Thyroid gland (tissue), 4 donors: Measurements from ENCODE around the gene CIPC. TPM values are rescaled to one million over a fixed set of nuclear protein-coding genes. Genes with fewer than 3 reads are reported as not detected.

ENCODE experiments used
- DNase-seq, 2 donors: peaks; one replicate each; pipeline ENCODE4 v3.0.0-alpha.2; 2019
- H3K27ac ChIP-seq, 3 donors: fragments of 200-600 bp; sonication (generic); 1 replicate in 2 of 3; 2 replicates in 1 of 3; pipeline ENCODE4 v1.5.1; 2016 to 2019; ENCODE audit warnings: mild to moderate bottlenecking in 1 of 3, moderate library complexity in 1 of 3
- H3K27me3 ChIP-seq: fragments of 200-600 bp; sonication (generic); one replicate; pipeline ENCODE4 v1.5.1; 2019
- H3K36me3 ChIP-seq, 2 donors: fragments of 200-600 bp; sonication (generic); one replicate each; pipeline ENCODE4 v1.5.1; 2016 to 2019
- H3K4me1 ChIP-seq, 2 donors: fragments of 200-600 bp; sonication (generic); one replicate each; pipeline ENCODE4 v1.5.1; 2017 to 2019
- H3K4me3 ChIP-seq, 3 donors: fragments of 200-600 bp; sonication (generic); replicated peaks in 1 of 3; 1 replicate in 2 of 3; 2 replicates in 1 of 3; pipeline ENCODE4 v1.5.1; 2016; ENCODE audit warnings: mild to moderate bottlenecking in 1 of 3
- H3K9me3 ChIP-seq: fragments of 200-600 bp; sonication (generic); one replicate; pipeline ENCODE4 v1.5.1; 2017
- POLR2A ChIP-seq, 2 donors: fragments of 450-650 bp; IDR thresholded peaks; one replicate each; pipeline ENCODE4 v1.6.1; 2017; ENCODE audit warnings: antibody characterized with exemption in 2 of 2, mild to moderate bottlenecking in 2 of 2, moderate library complexity in 1 of 2
- WGBS, 2 donors: methylation state at CpG; one replicate each; pipeline ENCODE4 v1.1.5; 2017; 5-methylcytosine and 5-hydroxymethylcytosine counted together
- intact Hi-C: fragments of 100-400 bp; cut with DNase I; formaldehyde crosslinking; loops from one replicate; pipeline ENCODE4 v1.15.1; 2023
- total RNA-seq, 4 donors: library from RNA; depleted of rRNA; stranded (reverse); fragments of >200 nt; gene quantifications; one replicate each; pipeline ENCODE4 v1.2.3, GENCODE V29; 2016
- TF ChIP-seq, protein P1 (sequence below), 6 experiments: fragments of 200-600 bp in 3 of 6; fragments of 450-650 bp in 3 of 6; sonication (generic) in 3 of 6; IDR thresholded peaks; one replicate each; pipeline ENCODE4 v1.5.1; 2016 to 2019; ENCODE audit warnings: antibody characterized with exemption in 6 of 6, mild to moderate bottlenecking in 2 of 6, inconsistent platforms in 1 of 6, moderate library complexity in 1 of 6

Gene CIPC
- total RNA-seq, 4 donors from 2014 or later = 37.6 to 59.5 (median 44.6) TPM

DNA sequence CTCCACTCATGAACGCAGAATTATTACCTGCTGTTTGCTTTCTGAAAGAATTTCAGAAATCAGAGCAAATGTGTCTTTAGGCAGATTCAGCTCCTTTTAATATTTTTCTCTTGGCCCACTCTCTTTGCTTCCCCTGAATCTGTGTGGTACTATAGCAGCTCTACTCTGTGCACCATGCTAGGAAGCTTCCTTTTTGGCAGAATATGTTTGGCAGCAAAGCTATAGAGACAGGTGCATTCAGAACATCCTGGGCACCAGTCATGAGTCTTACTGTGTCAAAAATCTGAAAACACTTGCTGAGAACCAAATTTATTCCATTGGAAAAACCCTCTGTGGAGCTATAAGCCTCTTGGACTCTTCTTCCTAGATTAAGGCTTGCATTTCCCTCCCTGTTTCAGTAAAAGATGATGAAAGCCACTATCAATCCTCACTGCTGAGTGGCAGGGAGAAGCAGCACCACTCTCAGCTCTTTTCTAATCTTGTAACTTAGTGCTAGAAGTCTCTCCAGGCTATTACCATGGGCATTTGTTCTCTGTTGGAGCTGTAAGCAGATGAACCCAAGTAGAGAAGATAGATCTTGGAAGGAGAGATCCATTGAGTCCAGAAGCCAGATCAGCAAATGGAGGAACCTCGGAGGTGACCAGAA, 18.2 kb downstream of the CIPC start:
- H3K4me3 ChIP-seq = no peak overlapping the region
- no peaks in the 10 kb centered on the region for H3K9me3 ChIP-seq
- TF ChIP-seq POLR2A (IDR thresholded peaks at IDR 0.05) = no peak
- TF ChIP-seq, protein P1, sequence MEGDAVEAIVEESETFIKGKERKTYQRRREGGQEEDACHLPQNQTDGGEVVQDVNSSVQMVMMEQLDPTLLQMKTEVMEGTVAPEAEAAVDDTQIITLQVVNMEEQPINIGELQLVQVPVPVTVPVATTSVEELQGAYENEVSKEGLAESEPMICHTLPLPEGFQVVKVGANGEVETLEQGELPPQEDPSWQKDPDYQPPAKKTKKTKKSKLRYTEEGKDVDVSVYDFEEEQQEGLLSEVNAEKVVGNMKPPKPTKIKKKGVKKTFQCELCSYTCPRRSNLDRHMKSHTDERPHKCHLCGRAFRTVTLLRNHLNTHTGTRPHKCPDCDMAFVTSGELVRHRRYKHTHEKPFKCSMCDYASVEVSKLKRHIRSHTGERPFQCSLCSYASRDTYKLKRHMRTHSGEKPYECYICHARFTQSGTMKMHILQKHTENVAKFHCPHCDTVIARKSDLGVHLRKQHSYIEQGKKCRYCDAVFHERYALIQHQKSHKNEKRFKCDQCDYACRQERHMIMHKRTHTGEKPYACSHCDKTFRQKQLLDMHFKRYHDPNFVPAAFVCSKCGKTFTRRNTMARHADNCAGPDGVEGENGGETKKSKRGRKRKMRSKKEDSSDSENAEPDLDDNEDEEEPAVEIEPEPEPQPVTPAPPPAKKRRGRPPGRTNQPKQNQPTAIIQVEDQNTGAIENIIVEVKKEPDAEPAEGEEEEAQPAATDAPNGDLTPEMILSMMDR (IDR thresholded peaks at IDR 0.05) = no peak
- H3K36me3 ChIP-seq = peaks cover 20 to 22% of the 10 kb centered on the region in 2 donors
- DNase-seq = no peak
- intact Hi-C loops = no loop called here
- H3K27ac ChIP-seq = no peak overlapping the region
- 97 to 100% methylated on average over 2 of the region's 2 CpGs for WGBS, 2 donors
- no peaks in the 10 kb centered on the region for H3K27me3 ChIP-seq
- peaks cover 8 to 19% of the 10 kb centered on the region in 2 donors for H3K4me1 ChIP-seq

DNA sequence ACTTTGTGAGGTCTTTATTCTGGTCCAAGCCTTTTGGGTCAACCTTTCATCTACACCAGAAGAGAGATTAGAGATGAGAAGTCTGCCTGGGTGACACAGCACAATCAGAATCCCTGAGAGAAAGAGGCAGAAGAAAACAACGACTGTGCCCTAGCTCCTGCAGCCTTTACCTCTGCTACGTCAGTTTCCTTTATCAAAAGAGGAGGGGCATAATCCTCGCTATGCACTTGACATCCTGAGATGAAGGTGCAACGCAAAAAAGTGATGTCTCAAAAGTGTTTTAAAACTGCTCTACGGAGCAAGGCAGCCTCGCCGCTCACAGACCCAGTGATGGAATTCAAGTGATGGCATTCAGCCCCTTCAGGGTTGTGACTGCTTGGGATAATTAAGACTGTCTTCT, 21.8 kb downstream of the CIPC start:
- Histone ChIP-seq H3K27me3 (no peaks in the 10 kb centered on the region), H3K4me3 (no peak overlapping the region), H3K4me1 (peaks cover 33 to 48% of the 10 kb centered on the region in 2 donors), H3K27ac (peak overlapping the region in 1 of 3 donors; percentile 76), H3K36me3 (peaks cover 4 to 7% of the 10 kb centered on the region in 2 donors), H3K9me3 (no peaks in the 10 kb centered on the region)
- WGBS, 2 donors = 94 to 96% methylated on average over 7 of the region's 7 CpGs
- DNase-seq = no peak
- TF ChIP-seq POLR2A (IDR thresholded peaks at IDR 0.05) = no peak
- TF ChIP-seq, protein P1 (IDR thresholded peaks at IDR 0.05) = no peak
- intact Hi-C loops = no loop called here

DNA sequence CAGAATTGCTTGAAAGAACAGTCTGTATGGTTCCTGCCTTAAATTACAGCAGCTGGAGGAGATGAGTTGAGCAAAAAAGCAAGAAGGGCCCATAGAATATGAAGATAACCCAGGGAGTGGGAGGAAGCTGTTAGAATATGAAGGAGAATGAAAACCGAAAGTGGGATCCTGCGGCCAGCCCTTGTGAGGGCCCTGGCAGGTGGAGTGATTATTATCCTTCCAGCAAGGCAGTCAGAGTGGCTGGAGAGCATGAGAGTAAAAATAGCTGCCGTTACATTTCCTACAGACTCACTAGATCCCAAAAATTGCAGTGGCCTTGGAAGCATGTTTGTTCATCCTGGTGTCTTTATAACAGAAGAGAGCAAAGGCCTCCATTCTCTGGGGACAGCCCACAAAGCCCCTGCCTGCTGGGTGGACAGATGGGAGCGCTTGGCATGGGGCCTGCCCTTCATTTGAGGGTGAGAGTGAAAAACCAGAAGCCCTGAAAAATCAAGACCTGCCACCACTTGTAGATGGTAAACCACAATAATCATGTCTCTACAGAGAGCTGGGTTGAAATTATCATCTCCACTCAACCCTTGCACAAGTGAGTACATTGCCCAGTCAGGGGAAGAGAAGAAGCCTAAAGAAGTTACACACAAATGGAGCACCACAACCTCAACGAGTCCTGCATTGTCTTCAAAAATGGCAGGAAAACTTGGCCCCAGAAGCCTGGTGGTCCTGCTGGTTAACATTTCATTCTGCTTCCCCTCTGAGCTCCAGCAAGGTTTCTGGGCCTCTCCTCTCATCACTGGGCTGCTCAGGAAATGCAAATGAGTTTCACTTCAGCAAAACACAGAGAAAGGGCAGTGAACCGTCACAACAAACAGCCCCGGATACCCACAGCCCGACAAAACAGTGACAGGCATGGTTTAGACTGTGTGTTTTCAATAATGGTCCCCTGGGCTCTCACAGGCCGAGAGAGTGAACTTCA, 23.0 kb downstream of the CIPC start:
- H3K27ac ChIP-seq = peak overlapping the region; percentile 23 to 76 (median 70)
- TF ChIP-seq POLR2A (IDR thresholded peaks at IDR 0.05) = no peak
- TF ChIP-seq, protein P1 (IDR thresholded peaks at IDR 0.05) = no peak
- H3K9me3 ChIP-seq = no peaks in the 10 kb centered on the region
- no peak overlapping the region for H3K4me3 ChIP-seq
- H3K27me3 ChIP-seq = no peaks in the 10 kb centered on the region
- peaks cover 37 to 54% of the 10 kb centered on the region in 2 donors for H3K4me1 ChIP-seq
- peak; percentile 50 to 70 for DNase-seq
- H3K36me3 ChIP-seq = peaks cover 0 to 7% of the 10 kb centered on the region in 2 donors
- intact Hi-C loops = no loop called here
- 26 to 28% methylated on average over 9 of the region's 9 CpGs for WGBS, 2 donors

DNA sequence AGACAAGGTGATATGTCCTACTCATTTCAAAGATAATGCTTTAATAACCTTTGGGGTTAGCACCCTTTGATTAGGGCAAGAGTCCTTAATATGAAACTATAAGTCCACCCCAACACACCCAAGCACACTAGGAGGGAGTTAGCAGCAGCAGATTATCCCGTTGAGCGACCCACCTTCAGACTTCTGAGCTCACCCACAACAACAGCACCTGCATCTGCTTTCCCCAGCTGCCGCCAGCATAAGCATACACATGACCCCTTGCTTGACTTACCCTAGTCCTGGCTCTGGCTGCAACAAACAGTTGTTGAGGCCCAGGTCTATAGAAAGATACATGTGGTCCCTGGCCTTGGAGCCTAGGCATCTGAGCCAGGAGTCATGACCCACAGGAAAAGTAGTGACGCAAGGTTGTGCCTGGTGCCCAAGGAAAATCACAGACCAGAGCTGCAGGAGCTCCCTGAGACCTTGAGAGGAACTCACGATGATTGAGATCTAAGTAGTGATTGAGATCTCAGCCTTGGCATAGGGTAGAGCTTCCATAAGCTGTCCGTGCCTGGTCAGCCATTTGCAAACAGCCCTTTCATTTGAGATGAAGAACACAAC, 24.6 kb downstream of the CIPC start:
- H3K27ac ChIP-seq = peak overlapping the region; percentile 23 to 76 (median 45)

More for the DNA sequence above, 24.6 kb downstream of the CIPC start:
- no peaks in the 10 kb centered on the region for H3K9me3 ChIP-seq
- TF ChIP-seq, protein P1 (IDR thresholded peaks at IDR 0.05) = no peak
- TF ChIP-seq POLR2A (IDR thresholded peaks at IDR 0.05) = no peak
- H3K4me3 ChIP-seq = no peak overlapping the region
- H3K27me3 ChIP-seq = no peaks in the 10 kb centered on the region
- intact Hi-C loops = no loop called here
- no peaks in the 10 kb centered on the region for H3K36me3 ChIP-seq
- DNase-seq = no peak
- WGBS, 2 donors = 78 to 87% methylated on average over 6 of the region's 6 CpGs
- peaks cover 37 to 54% of the 10 kb centered on the region in 2 donors for H3K4me1 ChIP-seq
